Measurements from ENCODE around the gene TMEM201. TPM values are rescaled to one million over a fixed set of nuclear protein-coding genes. Genes with fewer than 3 reads are reported as not detected.

TMEM201 gene
- total RNA-seq, 4 donors from 2014 or later: 3.3 to 9.9 (median 8.7) TPM

DNA sequence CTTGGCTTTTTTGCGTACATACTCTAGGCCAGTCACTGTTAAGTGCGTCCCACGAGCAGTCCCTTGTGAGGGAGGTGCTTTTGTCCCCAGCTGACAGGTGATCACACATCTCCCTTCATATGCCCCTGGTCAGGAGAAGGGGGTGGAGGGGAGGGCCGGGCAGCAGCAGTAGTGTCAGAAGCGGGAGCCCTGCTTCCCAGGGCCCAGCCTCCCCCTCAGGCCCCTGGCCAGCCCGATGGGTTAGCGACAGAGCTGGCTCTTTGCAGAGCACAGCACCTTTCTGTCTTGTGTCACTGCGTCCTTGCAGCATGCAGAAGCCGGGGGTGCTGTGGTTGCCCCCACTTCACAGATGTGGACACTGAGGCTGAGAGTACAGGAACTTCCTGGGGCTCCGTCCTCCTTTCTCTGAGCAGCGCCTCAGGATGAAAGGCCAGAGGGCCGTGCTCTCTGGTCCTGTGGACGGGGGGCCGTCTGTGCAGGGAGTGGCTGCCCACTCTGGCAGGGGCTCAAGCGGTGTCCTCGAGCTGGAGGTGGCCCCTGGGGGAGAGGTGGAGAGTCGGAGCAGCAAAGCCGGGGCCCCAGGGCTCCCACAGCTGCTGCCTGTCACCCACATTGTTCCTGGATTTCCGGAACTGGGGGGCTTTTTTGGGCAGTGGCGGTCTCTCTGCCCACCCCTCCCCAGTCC is 5.9 kb downstream of the TMEM201 start:
- DNase-seq: no peak
- H3K27ac ChIP-seq: no peak overlapping the region
- no peaks in the 10 kb centered on the region for H3K9me3 ChIP-seq
- peaks cover 0 to 23% (median 0%) of the 10 kb centered on the region in 3 donors for H3K36me3 ChIP-seq
- no peaks in the 10 kb centered on the region for H3K27me3 ChIP-seq
- peaks cover 0 to 31% (median 11%) of the 10 kb centered on the region in 4 donors for H3K4me1 ChIP-seq
- no peak for TF ChIP-seq POLR2A (IDR thresholded peaks at IDR 0.05)
- TF ChIP-seq, protein P1, sequence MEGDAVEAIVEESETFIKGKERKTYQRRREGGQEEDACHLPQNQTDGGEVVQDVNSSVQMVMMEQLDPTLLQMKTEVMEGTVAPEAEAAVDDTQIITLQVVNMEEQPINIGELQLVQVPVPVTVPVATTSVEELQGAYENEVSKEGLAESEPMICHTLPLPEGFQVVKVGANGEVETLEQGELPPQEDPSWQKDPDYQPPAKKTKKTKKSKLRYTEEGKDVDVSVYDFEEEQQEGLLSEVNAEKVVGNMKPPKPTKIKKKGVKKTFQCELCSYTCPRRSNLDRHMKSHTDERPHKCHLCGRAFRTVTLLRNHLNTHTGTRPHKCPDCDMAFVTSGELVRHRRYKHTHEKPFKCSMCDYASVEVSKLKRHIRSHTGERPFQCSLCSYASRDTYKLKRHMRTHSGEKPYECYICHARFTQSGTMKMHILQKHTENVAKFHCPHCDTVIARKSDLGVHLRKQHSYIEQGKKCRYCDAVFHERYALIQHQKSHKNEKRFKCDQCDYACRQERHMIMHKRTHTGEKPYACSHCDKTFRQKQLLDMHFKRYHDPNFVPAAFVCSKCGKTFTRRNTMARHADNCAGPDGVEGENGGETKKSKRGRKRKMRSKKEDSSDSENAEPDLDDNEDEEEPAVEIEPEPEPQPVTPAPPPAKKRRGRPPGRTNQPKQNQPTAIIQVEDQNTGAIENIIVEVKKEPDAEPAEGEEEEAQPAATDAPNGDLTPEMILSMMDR (IDR thresholded peaks at IDR 0.05): no peak
- no peak overlapping the region for H3K4me3 ChIP-seq

DNA sequence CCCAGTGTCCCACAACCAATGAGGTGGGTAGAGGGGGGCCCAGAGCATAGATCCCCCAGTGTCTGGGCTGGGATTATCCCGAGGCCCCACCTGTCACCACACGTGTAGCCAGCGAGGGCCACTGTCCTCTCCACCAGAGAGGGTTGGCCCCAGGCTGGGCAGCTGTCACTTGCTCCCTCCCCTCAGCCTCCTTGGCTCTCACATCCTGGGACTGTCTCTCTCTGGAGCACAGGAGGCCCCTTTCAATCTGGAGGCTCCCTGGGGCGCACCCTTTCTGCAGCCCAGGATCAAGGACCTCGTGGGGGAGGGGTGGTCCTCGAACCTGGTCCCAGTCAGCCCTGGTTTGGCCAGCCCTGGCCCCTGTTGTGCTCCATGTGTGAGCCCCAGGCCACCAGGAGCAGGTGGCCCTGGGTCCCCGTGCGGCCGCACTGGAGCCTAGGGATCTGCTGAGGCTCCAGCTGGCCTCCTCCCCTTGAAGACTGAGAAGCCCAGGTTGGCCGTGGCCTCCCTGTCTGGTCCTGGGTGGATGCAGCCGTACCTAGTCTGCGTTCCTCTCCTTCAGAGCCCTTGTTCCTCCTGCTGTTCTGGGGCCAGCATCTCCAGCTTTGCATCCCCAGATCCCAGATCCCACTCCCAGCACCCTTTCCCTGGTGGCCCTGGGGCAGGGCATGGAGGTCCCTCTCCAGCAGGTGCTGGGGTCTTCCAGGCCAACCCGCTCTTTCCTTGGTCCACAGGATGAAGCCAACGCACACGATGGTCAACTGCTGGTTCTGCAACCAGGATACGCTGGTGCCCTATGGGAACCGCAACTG is 6.7 kb downstream of the TMEM201 start:
- Histone ChIP-seq H3K9me3 (no peaks in the 10 kb centered on the region), H3K27me3 (no peaks in the 10 kb centered on the region), H3K4me3 (no peak overlapping the region), H3K27ac (no peak overlapping the region), H3K36me3 (peaks cover 0 to 27% (median 0%) of the 10 kb centered on the region in 3 donors), H3K4me1 (peaks cover 0 to 23% (median 8%) of the 10 kb centered on the region in 4 donors)
- TF ChIP-seq, protein P1 (IDR thresholded peaks at IDR 0.05): no peak
- TF ChIP-seq POLR2A (IDR thresholded peaks at IDR 0.05): no peak
- DNase-seq: no peak

DNA sequence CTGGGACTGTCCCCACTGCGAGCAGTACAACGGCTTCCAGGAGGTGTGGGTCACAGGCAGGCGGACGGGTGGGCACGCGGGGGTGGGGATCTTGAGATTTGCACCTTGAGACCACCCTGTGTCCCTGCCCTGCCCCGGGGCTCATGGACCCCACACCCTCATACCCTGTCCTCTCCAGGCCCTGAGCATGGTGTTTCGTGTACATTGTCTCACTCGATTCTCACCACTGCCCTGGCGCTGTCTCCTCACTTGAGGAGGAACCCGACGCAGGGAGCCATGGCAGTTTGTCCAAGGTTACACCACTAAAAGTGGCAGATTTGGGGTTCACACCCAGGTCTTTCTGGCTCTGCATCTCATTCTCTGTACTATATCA is 7.2 kb downstream of the TMEM201 start:
- Histone ChIP-seq H3K36me3 (peaks cover 0 to 27% (median 0%) of the 10 kb centered on the region in 3 donors), H3K9me3 (no peaks in the 10 kb centered on the region), H3K4me1 (peaks cover 0 to 17% (median 5%) of the 10 kb centered on the region in 4 donors), H3K27ac (no peak overlapping the region), H3K4me3 (no peak overlapping the region), H3K27me3 (no peaks in the 10 kb centered on the region)
- no peak for TF ChIP-seq POLR2A (IDR thresholded peaks at IDR 0.05)
- TF ChIP-seq, protein P1 (IDR thresholded peaks at IDR 0.05): no peak
- peak in 1 of 3 donors; percentile 43 for DNase-seq

DNA sequence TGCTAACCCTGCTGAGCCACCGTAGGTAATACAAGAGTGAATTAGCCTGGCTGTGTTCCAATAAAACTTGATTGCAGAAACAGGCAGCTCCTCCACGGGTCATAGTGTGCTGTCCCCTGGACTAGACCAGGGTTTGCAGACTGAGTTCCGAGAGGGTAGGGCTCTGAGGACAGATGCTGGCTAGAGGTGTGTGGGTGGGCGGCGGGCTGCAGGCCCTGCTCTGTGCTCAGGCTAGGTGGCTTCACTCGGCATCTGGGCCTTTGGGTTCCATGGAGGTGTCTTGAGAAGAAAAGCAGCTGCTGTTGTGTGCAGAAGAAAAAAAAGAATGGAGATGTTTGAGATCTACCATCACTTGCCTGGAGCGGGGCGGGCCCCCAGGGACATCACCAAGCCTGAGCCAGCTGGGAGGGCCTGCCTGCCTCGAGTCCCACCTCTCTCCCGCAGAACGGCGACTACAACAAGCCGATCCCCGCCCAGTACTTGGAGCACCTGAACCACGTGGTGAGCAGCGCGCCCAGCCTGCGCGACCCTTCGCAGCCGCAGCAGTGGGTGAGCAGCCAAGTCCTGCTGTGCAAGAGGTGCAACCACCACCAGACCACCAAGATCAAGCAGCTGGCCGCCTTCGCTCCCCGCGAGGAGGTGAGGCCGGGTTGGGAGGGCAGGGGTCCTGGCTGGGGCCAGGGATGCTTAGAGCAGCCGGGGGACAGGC is 7.9 kb downstream of the TMEM201 start:
- TF ChIP-seq, protein P1 (IDR thresholded peaks at IDR 0.05): no peak
- TF ChIP-seq POLR2A (IDR thresholded peaks at IDR 0.05): no peak
- H3K9me3 ChIP-seq: no peaks in the 10 kb centered on the region
- no peak overlapping the region for H3K27ac ChIP-seq
- H3K36me3 ChIP-seq: peaks cover 0 to 34% (median 0%) of the 10 kb centered on the region in 3 donors
- peaks cover 0 to 11% (median 2%) of the 10 kb centered on the region in 4 donors for H3K4me1 ChIP-seq
- no peaks in the 10 kb centered on the region for H3K27me3 ChIP-seq
- peak in 1 of 3 donors; percentile 50 for DNase-seq
- no peak overlapping the region for H3K4me3 ChIP-seq

Data from Peyer's patch (tissue), 4 donors.